IPS-18c (cell line): Measurements from ENCODE around the gene PPFIA3.
"Not testable (repeated sequence)": the region's sequence is repeated elsewhere in the genome, so short reads cannot be mapped to it uniquely, and the experiment has no call there.

Experiments
- H3K4me3 ChIP-seq: 2 replicates; pipeline ENCODE4 v1.7.0; 2013; ENCODE audit warnings: low read depth, mild to moderate bottlenecking, low read length, moderate library complexity; ENCODE audit not compliant: insufficient read depth
- H3K9me3 ChIP-seq: one replicate; pipeline ENCODE4 v1.6.1; 2013; ENCODE audit warnings: mild to moderate bottlenecking, low read length, moderate library complexity; ENCODE audit not compliant: control insufficient read depth, insufficient read depth

The PPFIA3 gene

DNA sequence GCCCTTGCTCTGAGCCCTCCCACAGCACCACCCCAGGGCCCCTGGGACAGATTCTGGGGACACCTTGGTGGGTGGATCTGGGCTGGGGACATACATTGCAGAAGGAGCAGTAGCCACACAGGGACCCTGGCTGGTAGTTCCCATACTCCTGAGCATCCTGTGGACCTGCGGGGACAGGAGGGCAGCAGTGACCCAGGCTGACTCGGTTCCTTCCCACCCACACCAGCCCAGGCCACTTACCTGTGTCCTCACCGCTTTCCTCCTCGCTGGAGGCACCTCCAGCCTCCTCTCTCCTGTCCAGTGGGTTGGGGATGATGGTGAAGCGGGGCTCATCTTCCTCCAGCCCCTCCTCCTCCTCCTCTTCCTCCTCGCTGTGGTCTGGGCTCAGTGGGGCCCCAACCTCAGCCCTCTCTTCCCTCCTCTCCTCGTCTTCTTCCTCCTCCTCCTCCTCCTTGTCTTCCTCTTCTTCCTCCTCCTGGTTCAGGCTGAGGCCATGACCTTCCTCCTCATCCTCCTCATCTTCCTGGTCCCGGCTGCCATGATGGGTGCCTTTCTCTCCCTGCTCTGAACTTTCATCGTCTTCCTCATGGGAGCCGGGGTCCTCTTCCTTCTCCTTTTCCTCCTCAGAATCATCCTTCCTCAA lies 33.9 kb downstream of the PPFIA3 start:
- H3K4me3 ChIP-seq: no peak overlapping the region; the same call in 1 of the 2 replicates
- no peaks in the 10 kb centered on the region for H3K9me3 ChIP-seq

DNA sequence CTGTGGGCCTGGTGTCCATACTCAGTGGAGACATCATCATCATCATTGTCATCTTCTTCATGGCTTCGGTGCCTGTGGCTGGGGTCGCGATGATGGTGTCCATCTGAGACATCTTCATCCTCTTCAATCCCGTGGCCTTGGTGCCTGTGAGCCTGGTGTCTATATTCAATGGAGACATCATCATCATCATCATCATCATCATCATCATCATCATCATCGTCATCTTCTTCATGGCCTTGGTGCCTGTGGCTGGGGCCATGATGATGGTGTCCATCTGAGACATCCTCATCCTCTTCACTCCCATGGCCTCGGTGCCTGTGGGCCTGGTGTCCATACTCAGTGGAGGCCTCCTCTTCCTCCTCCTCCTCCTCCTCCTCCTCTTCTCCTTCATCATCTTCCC lies 34.9 kb downstream of the PPFIA3 start:
- Histone ChIP-seq H3K9me3 (no peaks in the 10 kb centered on the region), H3K4me3 (no peak overlapping the region)

DNA sequence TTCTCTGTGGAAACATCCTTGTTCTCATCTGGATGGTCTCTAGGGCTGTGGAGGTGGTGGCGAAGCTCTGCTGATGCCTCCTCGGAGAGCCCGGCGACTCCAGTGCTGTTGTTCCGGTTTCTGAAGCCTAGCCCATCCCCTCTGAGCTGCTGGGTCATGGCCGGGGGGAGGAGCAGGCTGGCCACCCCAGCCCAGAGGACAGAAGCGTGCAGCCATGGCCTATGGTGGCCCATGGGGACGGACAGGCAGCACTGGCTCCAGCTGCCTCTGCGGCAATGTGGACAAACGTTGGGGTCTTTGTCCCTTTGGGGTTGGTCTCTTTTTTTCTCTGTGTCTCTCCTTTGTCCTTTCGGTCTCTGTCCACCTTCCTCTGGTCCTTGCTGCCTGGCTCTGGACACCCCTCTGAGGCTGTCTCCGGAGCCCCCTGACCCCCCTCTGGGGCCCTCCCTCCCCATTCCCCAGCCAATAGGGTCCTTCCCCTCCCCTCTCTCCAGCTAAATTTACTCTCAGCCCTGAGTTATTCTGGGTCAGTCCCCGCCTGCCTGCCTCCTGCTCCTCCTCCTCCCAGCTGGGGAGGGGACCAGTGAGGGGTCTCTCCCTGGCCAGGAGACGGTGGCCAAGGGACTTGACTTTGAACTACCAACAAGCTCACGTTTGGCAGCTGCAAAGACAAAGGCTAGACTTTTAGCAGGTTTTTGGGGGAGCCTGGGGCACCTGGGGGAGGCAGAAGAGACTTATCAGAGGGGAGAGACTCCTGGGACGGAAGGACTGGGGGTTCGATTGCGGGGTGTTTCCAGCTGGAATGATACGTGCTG lies 35.9 kb downstream of the PPFIA3 start, which contains the start of gene HRC:
Gene HRC (minus strand): TSS at position 392 of the 815 bp plus-strand sequence. CDS start 159 bp downstream, at position 233.
- H3K9me3 ChIP-seq: no peaks in the 10 kb centered on the region
- H3K4me3 ChIP-seq: peak within 1 kb of the TSS; percentile 31; the same call in 1 of the 2 replicates

DNA sequence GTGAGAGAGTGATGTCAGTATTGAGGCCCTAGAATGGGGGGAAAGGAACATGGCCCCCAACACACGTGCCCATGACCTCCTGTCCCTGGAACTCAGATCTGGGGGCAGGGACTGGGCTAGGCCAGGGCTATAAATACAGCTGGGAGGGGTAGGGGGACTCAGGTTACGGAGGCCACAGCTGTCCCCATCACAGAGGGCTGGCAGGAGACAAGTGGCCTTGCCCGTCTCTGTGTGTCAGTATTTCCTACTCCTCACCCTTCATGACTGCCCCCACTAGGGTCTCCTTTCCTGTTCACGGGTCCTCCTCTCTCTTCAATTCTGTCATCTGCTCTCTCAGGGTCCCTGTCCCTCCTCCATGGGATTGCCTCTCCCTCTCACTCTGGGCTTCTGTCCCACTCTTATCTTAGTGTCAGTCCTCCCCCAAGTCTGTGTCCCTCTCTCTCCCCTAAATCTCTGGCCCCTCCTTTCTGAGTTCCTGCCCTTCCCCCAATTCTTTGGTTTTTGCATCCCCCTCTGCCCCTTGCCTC lies 36.5 kb downstream of the PPFIA3 start:
- H3K4me3 ChIP-seq: peak overlapping the region; percentile 31; the same call in 1 of the 2 replicates

DNA sequence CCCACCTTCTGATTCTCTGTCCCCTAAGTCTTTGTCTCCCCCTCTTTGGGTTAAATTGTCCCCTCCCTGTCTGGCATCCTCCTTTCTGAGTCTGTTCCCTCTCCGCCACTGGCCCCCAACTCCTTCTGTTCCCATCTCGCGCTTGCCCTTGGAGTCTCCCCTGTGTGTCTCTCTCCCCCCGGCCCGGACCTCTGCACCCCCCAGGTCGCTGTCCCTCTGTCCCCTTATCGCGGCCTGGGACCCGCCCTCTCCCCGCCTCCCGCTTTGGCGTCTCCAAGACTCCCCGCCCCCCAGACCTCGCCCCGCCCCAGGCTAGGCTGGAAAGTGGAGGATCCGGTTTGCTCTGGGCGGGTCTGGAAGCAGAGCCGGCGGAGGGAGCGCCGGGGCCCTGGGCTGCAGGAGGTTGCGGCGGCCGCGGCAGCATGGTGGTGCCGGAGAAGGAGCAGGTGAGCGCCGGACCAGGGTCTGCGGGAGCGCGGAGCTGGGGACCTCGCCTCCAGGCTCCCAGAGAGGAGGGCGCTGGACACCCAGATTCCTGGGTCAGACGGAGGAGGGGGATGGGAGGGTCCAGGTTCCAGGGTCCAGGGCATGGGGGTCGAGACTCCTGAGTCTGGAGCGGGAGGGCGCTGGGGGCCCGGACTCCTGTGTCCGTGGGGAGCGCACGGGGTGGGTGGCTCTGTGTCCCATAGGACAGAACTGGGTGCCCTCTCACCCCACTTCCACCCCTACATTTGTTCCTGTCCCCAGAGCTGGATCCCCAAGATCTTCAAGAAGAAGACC lies 38.3 kb downstream of the PPFIA3 start, which contains the start of gene TRPM4:
Gene TRPM4 (plus strand): TSS at position 348 of the 780 bp plus-strand sequence. CDS start 75 bp downstream, at position 423.
- H3K9me3 ChIP-seq: no peaks in the 10 kb centered on the region
- H3K4me3 ChIP-seq: peak within 1 kb of the TSS; percentile 84

More for the DNA sequence above, 36.5 kb downstream of the PPFIA3 start:
- H3K9me3 ChIP-seq: no peaks in the 10 kb centered on the region

DNA sequence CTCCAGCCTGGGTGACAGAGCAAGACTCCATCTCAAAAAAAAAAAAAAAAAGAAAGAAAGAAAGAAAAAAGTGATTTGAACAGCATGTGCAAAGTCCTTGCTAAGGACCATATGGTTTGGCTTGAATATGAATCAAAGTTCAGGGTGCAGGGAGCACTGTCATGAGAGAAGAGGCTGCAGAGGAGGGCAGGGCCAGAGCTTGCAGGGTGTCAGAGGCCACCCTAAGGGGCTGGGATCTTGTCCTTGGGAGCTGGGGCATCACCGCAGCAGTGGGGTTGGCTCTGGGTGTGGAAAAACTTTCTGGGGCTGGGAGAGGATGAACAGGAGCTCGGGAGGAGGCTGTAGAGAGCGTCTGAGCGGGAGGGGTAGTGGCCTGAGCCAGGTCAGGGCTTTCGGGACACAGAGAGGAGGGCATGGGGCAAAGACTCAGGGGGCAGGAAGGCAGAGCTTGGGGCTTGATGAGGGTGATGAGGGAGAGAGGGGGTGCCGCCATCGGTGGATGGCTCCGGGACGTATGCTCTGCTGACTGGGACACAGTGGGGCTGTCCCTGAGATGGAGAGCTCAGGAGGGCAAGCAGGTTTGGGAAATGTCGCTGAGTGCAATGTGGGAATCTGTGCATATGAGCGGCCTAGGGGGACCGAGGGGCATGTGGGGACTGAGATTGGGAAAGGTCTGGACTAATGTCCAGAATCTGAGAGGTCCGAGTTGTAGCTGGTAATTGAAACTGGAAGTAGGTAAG lies 41.3 kb downstream of the PPFIA3 start:
- Histone ChIP-seq H3K4me3 (no peak overlapping the region), H3K9me3 (no peaks in the 10 kb centered on the region)

DNA sequence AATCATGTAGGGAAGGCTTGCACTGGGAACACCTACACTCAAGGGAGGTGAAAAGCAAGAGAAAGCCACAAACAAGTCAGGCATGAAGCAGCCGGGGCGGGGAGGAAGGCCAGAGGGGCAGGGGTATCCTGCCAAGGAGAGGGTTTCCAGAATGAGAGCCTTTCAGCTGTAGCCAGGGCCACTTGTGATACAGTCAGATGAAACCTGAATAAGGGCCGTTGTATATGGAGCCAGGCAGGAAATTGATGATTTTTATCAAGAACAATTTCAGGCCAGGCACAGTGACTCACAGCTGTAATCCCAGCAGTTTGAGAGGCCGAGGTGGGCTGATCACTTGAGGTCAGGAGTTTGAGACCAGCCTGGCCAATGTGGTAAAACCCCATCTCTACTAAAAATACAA lies 42.6 kb downstream of the PPFIA3 start:
- H3K4me3 ChIP-seq: no peak overlapping the region
- H3K9me3 ChIP-seq: no peaks in the 10 kb centered on the region

DNA sequence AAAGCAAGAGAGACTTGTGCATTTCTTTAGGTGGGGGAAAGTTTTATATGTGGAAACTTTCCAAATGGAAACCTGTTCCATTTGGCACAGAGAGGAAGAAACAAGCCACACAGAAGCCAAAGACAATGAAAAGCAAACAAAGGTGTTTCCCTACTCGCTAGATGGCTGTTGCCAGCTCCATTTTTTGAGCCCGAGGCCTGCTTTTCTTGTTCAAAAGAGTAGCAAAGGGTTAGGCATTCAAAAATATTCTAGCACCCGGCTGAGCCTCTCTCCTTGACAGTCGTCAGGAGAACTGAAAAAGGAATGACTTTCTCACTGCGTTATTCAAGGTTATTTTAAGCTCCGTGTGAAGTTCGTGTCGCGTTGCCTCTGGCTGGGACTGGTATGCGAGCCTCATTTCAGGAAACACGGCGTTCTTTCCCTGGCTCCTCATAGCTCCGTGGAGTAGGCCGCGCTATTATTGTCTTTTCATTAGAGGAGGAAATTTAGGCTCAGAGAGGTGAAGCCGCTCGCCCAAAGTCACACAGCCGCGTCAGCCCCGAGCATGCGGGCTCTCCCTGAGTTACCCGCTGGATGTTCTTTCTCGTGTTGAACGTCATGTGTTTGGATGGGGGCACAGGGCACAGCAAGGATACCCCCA lies 45.9 kb downstream of the PPFIA3 start:
- H3K9me3 ChIP-seq: no peaks in the 10 kb centered on the region
- no peak overlapping the region for H3K4me3 ChIP-seq

DNA sequence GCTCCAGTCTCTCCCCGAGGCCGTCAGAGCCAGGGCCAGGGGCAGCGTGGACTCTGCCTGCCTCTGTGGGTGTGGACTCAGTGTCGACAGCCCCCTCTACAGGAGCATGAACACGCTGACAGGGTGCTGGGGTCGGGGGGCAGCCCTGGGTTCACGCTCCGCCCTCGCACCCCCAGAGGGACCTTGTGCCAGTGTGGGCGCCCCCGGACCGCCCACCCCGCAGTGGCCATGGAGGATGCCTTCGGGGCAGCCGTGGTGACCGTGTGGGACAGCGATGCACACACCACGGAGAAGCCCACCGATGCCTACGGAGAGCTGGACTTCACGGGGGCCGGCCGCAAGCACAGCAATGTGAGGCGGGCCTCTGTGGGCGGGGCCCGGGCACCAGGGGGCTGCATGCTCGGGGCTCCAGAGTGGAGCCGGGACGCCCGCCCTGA lies 46.5 kb downstream of the PPFIA3 start:
- H3K9me3 ChIP-seq: no peaks in the 10 kb centered on the region
- no peak overlapping the region; the same call in 1 of the 2 replicates for H3K4me3 ChIP-seq

DNA sequence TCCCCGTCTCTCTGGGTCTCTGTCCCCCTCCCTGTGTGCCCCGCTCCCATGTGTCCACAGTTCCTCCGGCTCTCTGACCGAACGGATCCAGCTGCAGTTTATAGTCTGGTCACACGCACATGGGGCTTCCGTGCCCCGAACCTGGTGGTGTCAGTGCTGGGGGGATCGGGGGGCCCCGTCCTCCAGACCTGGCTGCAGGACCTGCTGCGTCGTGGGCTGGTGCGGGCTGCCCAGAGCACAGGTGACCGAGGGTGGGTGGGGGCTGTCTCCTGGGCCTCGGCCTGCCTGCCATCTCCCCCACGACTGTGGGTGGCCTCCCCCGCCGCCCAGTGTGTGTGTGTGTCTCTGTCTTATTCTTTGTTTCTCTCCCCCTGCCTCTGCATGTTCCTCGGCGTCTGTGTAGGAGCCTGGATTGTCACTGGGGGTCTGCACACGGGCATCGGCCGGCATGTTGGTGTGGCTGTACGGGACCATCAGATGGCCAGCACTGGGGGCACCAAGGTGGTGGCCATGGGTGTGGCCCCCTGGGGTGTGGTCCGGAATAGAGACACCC lies 48.6 kb downstream of the PPFIA3 start:
- Histone ChIP-seq H3K9me3 (no peaks in the 10 kb centered on the region), H3K4me3 (no peak overlapping the region)

DNA sequence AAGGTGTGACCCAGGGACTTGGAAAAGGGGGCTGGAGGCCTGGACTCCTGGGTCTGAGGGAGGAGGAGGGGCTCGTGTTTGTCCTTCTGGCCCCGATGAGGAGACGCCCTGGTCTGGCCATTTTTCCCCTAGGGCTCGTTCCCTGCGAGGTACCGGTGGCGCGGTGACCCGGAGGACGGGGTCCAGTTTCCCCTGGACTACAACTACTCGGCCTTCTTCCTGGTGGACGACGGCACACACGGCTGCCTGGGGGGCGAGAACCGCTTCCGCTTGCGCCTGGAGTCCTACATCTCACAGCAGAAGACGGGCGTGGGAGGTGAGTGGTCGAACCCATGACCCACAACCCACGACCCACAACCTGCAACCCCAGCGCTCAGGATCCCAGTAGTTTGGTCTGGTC lies 49.1 kb downstream of the PPFIA3 start:
- no peak overlapping the region for H3K4me3 ChIP-seq
- no peaks in the 10 kb centered on the region for H3K9me3 ChIP-seq

DNA sequence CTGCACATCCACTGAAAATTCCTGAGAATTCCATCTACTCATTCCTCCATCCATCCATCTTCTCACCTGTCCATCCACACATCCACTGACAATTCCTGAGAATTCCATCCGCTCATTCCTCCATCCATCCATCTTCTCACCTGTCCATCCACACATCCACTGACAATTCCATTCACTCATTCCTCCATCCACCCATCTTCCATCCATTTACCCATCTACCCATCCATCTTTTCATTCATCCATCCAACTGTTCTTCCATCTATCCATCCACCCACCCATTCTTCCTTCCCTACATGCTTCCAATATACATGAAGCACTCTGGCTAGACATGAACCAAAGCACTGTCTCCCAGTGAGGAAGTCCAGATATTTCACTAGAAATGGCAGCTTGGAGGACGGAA lies 53.9 kb downstream of the PPFIA3 start:
- Histone ChIP-seq H3K4me3 (no peak overlapping the region), H3K9me3 (no peaks in the 10 kb centered on the region)

DNA sequence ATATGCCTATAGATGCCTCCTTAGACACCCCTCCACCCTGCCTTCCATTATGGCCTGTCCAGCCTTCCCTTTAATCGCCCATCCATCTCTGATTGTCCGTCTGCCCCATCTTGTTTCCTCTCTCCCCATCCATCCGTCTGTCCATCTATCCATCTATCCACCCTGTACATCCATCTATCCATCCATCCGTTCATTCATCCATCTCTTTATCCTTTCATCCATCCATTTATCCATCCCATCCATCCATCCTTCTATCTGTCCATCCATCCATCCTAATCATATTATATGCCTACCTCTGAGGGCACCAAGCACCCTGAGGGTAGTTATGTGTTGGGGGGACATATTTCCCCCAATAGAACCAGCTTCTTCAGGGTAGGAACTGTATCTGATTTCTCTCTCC lies 61.3 kb downstream of the PPFIA3 start:
- Histone ChIP-seq H3K9me3 (no peaks in the 10 kb centered on the region), H3K4me3 (no peak overlapping the region)

DNA sequence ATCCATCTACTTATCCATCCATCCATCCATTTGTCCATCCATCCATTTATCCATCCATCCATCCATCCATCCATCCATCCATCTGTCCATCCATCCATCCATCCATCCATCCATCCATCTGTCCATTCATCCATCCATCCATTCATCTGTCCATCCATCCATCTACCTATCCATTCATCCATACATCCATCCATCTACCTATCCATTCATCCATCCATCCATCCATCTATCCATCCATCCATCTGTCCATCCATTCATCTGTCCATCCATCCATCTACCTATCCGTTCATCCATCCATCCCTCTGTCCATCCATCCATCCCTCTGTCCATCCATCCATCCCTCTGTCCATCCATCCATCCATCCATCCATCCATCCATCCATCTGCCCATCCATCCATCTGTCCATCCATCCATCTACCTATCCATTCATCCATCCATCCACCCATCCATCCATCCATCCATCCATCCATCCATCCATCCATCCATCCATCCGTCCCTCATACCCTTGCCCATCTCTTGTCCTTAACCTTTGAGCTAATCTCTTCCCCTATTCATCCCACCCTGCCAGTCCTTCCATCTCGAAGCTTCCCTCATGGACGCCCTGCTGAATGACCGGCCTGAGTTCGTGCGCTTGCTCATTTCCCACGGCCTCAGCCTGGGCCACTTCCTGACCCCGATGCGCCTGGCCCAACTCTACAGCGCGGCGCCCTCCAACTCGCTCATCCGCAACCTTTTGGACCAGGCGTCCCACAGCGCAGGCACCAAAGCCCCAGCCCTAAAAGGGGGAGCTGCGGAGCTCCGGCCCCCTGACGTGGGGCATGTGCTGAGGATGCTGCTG lies 62.9 kb downstream of the PPFIA3 start:
- H3K9me3 ChIP-seq, H3K4me3 ChIP-seq: not testable (repeated sequence)

DNA sequence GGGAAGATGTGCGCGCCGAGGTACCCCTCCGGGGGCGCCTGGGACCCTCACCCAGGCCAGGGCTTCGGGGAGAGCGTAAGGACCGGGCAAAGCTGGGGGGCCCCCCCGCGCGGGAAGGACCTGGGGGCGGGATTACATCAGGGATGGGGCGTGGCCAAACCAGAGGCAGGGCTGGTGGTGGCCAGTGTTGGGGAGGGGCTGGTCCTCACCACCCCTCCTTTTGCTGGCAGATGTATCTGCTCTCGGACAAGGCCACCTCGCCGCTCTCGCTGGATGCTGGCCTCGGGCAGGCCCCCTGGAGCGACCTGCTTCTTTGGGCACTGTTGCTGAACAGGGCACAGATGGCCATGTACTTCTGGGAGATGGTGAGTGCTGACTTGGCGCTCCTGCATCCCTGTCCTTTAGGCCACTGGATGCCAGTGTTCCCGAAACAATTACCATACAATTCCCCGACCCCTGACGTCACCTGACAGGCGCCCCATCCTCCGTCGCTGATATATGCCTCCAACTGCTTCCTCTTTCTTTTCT lies 63.6 kb downstream of the PPFIA3 start:
- Histone ChIP-seq H3K9me3 (no peaks in the 10 kb centered on the region), H3K4me3 (no peak overlapping the region)
